ENCODE measurements around the gene KLHL30.

The KLHL30 gene

DNA sequence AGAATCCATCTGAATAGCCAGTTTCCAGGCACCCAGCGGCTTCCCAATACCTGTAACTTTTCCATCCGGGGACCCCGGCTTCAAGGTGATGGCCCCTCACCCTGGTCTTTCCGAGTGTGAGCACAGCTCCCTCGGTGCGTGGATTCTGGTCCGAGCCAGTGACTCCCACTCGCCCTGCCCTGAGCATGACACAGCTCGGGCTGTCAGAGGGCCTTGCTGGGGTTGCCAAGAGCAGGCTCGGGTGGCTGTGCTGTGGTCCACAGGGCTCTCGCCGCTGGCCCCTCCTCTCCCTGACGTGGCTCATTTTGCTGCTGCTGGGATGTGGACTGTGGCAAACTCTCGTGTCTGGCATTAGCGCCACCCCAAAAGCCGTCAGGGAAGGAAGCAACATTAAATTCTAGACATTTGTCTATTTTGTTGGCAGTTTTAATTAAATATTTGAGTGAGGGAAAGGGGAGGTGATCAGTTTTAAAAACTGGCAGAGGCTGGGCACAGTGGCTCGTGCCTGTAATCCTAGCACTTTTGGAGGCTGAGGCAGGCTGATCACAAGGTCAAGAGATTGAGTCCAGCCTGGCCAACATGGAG is 43.9 kb upstream of the KLHL30 start:
- Histone ChIP-seq H3K27me3 (replicated peaks) (no peaks in the 10 kb centered on the region), H3K36me3 (replicated peaks) (no peaks in the 10 kb centered on the region), H3K4me3 (ENCODE audit: low read depth, low read length) (no peak overlapping the region), H3K27ac (no peak overlapping the region)
- in situ Hi-C loops (cut with HindIII; ENCODE audit: low pct_ligation_motif_present, low sequenced_read_pairs) = no loop called here
- TF ChIP-seq, protein P1, sequence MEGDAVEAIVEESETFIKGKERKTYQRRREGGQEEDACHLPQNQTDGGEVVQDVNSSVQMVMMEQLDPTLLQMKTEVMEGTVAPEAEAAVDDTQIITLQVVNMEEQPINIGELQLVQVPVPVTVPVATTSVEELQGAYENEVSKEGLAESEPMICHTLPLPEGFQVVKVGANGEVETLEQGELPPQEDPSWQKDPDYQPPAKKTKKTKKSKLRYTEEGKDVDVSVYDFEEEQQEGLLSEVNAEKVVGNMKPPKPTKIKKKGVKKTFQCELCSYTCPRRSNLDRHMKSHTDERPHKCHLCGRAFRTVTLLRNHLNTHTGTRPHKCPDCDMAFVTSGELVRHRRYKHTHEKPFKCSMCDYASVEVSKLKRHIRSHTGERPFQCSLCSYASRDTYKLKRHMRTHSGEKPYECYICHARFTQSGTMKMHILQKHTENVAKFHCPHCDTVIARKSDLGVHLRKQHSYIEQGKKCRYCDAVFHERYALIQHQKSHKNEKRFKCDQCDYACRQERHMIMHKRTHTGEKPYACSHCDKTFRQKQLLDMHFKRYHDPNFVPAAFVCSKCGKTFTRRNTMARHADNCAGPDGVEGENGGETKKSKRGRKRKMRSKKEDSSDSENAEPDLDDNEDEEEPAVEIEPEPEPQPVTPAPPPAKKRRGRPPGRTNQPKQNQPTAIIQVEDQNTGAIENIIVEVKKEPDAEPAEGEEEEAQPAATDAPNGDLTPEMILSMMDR (IDR thresholded peaks at IDR 0.05; ENCODE audit: low read depth, low read length, missing control alignments) = no peak
- DNase-seq = no peak

DNA sequence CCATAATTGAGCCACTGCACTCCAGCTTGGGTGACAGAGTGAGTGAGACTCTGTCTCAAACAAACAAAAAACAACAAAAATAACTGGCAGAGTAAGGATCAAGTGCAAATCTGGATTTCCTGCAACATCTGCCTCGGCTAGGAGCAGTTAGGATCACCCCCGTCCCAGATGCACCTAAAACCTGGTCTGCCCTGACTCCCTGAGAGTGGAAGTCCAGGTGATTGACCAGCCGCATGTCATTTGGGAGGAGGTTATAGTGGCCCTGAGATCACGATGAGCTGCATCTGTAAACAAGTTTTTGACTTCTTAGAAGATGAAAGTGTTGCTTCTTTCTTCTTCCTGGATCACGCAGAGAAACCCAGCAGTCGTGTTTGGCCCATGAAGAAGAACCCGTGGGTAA is 43.3 kb upstream of the KLHL30 start:
- H3K36me3 ChIP-seq (replicated peaks) = no peaks in the 10 kb centered on the region
- no peak for DNase-seq
- TF ChIP-seq, protein P1 (IDR thresholded peaks at IDR 0.05; ENCODE audit: low read depth, low read length, missing control alignments) = no peak
- no peak overlapping the region for H3K27ac ChIP-seq
- in situ Hi-C loops (cut with HindIII; ENCODE audit: low pct_ligation_motif_present, low sequenced_read_pairs) = no loop called here
- no peak overlapping the region for H3K4me3 ChIP-seq (ENCODE audit: low read depth, low read length)
- H3K27me3 ChIP-seq (replicated peaks) = no peaks in the 10 kb centered on the region

DNA sequence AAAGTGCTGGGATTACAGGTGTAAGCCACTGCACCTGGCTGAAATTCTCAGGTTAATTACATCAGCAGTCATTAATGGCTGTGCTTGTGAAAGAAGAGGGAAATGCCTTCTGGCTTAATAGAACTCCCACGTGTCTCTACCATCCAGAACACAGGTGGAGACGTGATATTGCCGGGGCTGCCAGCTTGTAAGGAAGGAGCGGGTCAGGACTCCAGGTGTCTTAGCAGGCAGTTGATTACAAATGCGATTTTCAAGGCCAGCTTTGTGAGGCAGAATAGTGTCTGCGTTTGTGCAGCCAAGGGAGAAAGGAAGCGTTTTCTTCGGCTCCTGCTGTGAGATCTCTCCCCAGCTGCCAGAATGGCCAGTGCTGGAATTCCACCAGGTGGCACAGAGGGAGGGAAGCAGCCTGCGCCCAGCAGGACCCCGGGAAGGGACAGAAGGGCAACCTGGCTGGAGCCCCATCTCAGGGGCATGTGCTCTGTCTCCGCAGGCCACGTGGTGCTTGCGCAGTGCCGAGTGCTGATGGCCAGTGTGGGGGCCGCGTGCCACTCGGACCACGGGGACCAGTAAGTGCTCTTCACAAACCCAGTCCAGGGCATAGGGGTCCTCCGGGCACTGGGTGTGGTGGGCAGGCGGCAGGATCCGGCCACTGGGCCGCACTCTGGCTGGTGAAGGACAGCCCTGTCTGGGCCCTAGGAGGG is 42.0 kb upstream of the KLHL30 start:
- Histone ChIP-seq H3K4me3 (ENCODE audit: low read depth, low read length) (no peak overlapping the region), H3K27me3 (replicated peaks) (no peaks in the 10 kb centered on the region), H3K36me3 (replicated peaks) (no peaks in the 10 kb centered on the region), H3K27ac (no peak overlapping the region)
- in situ Hi-C loops (cut with HindIII; ENCODE audit: low pct_ligation_motif_present, low sequenced_read_pairs) = no loop called here
- DNase-seq = no peak
- TF ChIP-seq, protein P1 (IDR thresholded peaks at IDR 0.05; ENCODE audit: low read depth, low read length, missing control alignments) = no peak

DNA sequence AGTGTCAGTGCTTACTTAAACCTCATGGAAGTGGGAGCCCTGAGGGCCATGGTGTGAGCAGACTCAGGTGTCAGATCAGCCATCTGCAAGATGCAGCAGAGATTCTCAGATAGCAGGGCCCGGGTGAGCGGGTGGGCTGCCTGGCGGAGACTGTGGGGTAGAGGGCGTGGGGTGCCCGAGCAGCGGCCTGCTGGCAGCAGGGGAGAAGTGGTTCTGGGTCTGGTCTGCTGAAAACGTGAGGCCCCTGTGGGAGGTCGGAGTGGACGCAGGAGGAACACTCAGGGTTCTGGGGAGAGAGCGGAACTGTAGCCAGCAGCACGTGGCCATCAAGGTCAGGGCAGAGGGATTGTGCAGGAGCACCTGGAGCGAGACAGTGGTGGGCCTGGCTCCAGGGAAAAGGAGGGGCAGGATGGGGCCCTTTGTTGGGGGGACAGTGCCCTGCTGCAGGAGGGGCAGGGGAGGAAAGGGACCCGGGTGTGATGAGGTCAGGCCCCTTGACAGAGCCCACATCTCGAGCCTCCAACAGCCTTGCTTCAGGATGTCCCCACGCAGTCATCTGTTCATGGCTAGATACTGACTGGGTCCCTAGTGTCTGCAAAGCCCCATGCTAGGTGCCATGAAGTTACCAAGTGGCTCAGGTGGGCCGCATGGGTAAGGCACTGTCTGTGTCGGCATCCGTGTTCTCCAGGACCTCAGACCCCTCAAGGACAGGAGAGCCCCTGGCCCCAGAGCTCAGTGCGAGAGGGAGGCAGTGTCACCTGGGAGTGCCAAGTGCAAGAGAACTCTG is 41.1 kb upstream of the KLHL30 start:
- no peak for DNase-seq
- H3K27ac ChIP-seq = no peak overlapping the region
- in situ Hi-C loops (cut with HindIII; ENCODE audit: low pct_ligation_motif_present, low sequenced_read_pairs) = no loop called here
- H3K36me3 ChIP-seq (replicated peaks) = no peaks in the 10 kb centered on the region
- TF ChIP-seq, protein P1 (IDR thresholded peaks at IDR 0.05; ENCODE audit: low read depth, low read length, missing control alignments) = no peak
- H3K4me3 ChIP-seq (ENCODE audit: low read depth, low read length) = no peak overlapping the region
- no peaks in the 10 kb centered on the region for H3K27me3 ChIP-seq (replicated peaks)

DNA sequence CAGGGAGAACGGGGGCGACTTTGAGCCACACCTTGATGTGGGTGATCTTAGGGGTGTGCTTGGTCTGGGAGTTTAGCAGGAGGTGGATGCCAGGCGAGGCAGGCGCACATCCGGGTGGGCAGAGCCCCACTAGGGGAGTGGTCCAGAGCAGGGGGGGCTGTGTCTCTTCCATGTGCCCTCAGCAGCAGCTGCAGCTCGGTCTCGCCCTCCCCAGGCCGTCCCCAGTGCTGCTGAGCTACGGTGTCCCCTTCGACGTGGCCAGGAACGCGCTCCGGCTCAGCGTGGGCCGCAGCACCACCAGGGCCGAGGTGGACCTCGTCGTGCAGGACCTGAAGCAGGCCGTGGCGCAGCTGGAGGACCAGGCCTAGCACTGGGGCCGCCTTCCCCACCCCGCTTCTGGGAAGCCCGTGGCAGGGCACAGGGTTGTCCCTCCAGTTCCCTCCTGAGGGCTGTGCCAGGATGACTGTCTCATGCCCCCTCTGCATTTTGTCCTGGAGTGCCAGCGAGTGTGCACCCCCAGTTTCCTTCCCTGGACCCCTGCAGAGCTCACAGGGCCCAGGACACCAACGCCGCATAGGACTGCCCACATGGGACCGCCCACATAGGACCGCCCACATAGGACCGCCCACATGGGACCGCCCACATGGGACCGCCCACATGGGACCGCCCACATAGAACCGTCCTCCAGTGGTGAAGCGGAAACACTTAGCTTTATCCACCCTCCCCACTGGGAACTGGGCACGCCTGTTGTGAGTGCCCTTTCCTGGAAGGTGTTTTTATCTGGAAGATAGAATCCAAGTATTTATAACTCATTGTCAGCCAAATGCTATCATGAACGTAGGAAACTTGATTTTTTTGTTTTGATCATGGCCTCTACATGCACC is 40.2 kb upstream of the KLHL30 start:
- Histone ChIP-seq H3K27me3 (replicated peaks) (no peaks in the 10 kb centered on the region), H3K27ac (no peak overlapping the region), H3K36me3 (replicated peaks) (no peaks in the 10 kb centered on the region), H3K4me3 (ENCODE audit: low read depth, low read length) (no peak overlapping the region)
- in situ Hi-C loops (cut with HindIII; ENCODE audit: low pct_ligation_motif_present, low sequenced_read_pairs) = no loop called here
- TF ChIP-seq, protein P1 (IDR thresholded peaks at IDR 0.05; ENCODE audit: low read depth, low read length, missing control alignments) = no peak
- no peak for DNase-seq

Measured in brain microvascular endothelial cell (primary cell).